ENCODE measurements around the gene FAM234B.
"Not testable (repeated sequence)": the region's sequence is repeated elsewhere in the genome, so short reads cannot be mapped to it uniquely, and the experiment has no call there.

The FAM234B gene

DNA sequence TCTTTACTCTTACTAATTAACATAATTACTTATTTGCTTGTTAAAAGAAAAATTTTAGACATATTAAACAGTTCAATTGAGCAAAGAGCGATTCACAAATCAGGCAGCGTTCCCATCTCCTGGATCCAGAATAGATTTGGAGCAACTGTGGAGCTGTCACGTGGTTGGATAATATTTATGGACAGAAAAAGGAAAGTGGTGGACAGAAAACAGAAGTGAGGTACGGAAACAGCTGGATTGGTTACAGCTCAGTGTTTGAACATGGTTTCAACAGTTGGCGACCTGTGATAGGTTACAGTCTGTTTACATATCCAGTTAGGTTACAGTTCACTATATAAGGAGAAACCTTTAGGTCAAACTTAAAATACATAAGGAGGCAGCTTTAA is 19.7 kb upstream of the FAM234B start:
- DNase-seq = no peak

DNA sequence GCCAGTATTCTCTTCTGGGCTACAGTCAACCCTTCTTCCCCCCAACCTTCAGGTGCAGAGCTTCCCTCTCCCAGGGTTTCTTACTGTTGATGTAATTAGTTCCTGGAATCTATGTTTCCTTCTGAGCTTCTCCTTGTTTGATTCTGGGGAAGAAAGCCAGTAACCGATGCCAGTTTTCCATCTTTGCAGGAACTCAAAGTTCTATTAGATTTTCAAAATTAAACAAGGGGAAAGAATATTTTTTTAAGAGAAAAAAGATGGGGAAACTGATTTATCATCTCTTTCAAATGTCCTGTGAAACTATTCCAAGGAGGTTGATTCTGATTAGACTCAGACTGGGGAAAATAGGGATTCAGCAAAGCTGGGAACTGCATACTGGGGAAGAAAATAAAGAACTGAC is 17.9 kb upstream of the FAM234B start:
- no peak for DNase-seq

DNA sequence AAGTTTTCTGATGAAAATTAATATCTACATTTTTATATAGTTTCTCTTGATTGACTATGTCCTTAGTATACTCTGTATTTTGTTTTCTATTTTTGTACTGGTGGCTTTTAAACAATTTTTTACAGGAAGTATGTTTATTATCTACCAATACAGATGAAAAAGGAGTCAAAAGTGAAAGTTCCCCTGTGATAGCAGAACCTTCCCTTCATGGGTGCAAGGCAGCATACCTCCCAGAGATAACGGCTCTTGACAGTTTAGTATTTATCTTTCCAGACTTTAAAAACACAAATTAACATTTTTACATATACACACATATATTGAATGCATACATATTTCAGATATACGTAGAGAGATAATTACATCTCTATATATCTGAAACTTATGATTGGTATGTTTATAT is 17.1 kb upstream of the FAM234B start:
- no peak for DNase-seq

DNA sequence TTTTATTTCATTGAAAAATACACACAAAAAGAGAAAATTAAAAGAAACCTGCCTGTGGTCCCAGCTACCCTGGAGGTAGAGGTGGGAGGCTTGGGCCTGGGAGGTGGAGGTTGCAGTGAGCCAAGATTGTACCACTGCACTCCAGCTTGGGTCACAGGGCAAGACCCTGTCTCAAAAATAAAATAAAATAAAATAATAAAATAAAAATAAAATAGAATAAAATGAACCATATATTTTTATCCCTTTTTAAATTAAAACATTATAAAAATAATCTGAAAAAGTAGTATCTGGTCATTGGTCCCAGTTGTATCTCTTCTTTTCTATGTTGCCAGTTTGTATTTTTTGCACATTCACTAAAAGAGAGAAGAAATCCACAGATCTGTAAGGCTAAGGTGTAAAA is 16.7 kb upstream of the FAM234B start:
- DNase-seq = no peak

DNA sequence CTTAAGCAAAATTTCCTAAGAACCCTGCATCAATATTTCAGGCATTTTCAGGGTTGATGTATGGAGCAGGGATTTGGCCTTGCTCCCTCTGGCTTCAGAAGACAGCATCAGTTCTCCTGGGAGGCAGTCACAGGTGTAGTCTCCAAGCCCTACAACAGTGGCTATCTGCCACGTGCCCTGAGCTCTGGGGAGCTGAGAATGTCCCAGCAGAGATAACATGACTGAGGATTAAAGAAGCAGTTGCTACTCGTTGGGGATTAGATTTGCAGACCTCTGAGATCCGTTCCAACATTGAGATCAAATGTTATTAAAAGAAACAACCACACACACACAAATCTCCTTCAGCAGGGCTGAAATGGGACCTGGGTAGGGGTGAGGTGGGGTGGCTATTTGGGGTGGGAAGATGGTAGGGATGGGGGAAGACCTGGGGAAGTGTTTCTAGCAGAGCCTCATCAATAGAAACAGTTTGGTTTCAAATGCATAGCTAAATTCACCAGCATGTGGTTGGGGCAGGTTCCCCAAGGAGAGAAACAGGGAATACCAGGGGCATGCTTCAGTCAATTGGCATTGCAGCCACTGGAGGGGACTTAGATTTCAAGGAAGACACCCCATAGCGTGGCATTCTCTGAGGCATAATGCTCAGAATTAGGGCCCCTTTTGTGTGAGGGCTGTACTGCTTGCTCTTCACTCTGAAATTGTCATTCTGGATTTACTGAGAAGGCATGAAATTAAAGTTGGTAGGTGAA is 15.2 kb upstream of the FAM234B start:
- no peak for DNase-seq

DNA sequence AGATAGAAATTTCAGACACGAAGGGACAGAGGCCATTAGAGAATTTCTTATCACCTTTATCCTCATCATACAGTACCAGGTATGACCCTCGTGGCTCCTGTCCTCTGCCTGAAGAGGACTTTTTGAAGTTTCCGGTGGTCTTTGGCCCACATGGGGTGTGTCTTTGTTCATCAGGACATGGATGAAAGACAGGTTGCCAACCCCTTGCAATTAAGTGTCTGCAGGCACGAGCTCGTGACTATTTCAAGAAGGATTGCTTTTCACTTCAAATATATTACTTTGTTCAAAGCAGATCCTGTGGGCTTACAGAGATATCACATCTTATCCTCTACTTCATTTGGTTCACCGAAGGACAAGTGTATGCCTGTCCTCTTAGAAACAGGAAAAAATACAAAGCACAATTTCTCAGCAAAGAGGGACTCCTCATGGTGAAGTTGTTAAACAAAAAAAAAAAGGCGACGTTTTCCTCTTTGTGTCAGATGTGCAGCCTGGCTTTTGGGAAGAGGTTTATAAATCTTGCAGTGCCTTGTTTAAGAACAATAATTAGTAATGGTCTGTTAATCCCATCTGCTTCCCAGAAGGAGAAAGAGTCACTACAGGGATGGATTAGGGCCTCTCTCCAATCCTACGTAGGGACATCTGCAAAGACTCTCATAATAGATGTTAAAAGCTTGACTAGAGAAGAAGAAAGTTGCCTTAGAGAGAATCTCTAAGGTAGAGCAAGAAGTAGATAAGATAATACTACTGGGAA is 13.5 kb upstream of the FAM234B start:
- DNase-seq = no peak

DNA sequence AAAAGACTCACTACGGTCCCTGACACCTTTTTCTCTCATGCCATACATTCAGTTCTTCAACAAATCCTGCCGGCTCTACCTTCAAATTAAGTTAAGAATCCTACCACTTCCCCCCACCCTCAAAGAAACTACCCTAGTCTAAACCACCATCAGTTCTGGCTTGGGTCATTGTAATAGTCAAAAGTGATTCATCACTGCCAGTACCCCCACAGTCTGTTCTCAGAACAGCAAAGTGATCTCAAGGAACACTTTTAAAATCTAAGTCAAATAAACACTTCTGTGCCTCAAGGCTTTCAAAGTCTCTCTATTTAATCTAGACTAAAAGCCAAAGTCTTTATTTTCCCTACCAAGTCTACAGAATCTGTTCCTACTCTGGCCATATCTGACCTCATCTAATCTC is 12.0 kb upstream of the FAM234B start:
- DNase-seq = no peak

DNA sequence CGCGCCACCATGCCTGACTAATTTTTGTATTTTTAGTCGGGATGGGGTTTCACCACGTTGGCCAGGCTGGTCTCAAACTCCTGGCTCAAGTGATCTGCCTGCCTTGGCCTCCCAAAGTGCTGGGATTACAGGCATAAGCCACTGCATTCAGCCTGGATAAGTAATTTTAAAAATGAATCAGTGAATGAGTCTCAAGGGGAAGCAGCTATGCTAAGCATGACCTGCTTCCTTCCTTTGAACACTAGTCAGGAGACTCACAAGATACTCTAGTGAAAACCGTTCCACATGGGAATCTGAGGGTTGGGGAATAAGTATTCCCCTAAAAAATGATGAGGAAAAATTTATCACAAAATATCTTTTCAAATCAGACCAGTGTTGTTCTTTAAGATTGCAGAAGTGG is 10.7 kb upstream of the FAM234B start:
- DNase-seq = no peak

DNA sequence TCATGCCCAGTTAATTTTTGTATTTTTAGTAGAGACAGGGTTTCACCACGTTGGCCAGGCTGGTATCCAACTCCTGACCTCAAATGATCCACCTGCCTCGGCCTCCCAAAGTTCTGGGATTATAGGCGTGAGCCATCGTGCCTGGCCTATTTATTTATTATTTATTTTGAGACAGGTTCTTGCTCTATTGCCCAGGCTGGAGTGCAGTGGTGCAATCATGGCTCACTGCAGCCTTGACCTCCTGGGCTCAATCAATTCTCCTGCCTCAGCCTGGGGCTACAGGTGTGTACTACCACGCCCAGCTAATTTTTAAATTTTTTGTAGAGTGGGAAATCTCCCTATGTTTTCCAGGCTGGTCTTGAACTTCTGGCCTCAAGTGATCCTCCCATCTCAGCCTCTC is 8.8 kb upstream of the FAM234B start:
- not testable (repeated sequence) for DNase-seq

DNA sequence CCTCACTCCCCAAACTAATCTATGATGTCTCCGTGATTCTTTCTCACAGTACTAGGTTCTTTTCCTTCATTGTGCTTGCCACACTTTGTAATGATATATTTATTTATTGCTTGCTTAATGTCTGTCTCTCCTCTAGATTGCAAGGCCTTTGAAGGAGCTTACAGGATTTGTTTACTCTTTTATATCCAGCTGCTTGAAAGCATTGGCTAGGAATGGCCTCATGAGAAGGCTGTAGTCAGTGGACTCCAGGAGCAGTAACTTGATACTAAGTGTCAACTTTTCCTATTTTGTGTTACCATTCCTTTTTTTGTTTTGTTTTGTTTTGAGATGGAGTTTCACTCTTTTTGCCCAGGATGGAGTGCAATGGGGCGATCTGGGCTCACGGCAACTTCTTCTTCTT is 7.3 kb upstream of the FAM234B start:
- DNase-seq = no peak

DNA sequence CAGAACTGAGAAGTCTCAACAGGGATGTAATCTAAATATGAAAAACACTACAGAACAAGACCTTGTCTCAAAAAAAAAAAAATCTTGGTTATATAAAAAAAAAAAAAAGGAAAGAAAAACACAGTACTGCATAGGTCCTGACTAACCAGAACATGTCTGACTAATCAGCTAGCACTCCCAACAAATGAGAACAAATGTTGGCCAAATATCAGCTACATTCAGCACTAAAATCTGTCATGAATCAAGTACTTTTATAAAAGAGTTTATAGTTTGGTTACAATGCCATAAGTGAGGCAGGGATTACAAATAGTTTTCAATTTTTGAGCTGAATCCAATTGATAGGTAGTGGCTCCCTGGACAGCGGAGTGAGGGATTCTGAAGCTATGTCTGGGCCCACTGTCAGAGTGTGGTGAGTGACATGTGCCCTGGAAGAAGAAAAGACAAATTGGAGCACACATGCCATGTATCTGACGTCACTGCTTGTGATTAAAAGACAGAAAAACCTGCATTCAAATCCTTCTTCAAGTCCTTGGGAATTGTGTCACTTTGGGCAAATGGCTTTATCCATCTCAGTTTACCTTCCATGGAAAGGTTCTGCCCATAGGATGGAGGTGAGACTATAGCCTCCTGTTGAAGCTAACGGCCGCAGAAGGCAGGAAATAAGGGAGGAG is 5.6 kb upstream of the FAM234B start:
- no peak for DNase-seq

DNA sequence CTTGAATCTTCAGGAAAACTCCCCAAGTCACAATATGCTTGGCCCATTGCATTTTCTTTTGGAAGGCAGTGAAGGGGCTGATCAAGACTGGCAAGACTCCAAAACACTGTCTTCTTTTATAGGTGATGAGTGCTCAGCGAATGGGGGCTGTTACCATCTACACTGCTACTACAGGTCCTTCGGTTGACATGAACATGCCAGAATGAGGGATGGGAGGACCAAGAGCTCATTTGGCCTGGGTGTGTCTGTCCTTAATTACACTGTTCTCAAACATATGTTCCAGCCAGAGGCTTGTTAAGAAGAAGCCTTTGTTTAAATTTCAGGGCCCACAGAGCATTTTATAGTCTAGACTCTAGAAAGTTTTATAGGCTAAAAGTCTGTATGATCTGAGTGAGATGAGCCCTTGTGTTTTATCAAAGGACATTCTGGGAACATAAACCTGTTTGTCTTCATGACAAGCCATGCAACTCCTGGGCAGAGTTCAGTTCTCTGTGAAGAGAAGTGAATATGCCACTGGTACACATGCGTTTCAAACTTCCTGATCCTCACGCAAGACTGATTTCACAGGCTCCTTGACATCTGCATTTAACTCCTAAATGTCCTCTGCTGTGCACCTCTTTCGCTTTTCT is 4.7 kb upstream of the FAM234B start:
- DNase-seq = no peak

DNA sequence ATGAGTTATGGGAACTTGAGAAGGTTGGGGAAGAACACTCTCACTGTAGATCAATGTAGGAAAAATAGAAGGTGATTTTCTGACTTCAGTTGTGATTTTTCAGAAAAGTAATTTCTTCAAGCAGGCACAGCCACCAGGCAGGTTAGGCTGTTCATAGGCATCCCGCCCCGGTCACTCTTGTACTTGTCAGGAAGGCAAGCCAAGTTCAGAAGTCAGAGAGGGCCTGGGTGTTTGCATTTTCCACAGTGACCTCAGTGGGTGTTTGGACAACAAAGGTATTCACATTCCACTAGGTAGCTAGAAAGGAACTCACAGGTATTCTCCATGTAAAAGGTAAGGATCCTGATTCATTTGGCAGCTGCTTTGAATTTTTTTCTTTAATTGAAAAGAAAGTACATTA is 3.0 kb upstream of the FAM234B start:
- DNase-seq = no peak

DNA sequence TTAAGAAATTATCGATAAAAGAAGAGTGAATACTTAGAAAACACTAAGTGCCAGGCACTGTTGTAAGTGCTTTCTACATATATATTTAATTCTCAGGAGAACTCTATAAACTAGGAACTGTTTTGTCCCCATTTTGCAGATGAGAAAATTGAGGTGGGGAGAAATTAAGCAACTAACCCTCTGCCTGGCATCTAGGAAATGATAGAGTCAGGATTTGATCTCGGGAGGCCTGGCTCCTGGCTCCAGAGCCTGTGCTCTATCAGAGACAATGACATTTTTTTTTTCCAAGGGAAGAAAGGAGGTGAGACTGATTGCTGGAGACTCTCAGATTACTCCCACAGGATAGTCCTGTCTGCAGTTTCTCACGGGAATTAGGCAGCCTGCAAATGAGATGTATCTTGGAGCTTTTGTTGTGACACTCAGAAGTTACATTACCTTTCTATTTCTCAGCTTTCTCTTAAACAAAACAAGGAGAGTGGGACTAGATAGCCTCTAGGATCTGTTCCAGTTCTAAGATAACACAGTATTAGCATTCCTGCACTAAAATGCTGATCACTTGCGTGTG is 1.4 kb upstream of the FAM234B start:
- no peak for DNase-seq

DNA sequence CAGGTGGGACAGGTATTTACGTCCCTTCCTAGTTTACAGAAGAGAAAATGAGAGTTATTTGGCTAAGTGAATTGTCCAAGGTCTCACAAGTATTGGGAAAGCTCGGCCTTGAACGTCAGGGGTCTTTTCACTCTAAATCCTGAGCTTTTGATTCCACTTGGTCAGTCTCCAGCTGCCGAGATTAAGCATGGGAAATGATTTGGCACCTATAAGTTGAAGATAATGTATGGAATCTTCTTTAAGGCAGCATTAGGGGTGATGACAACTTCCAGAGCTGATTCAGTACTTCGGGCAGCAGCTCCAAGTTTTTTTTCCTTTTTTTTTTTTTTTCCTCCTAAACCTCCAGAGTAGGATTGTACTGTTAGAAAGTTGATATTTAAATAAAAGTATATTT is 722 bp downstream of the FAM234B start:
- DNase-seq = no peak

DNA sequence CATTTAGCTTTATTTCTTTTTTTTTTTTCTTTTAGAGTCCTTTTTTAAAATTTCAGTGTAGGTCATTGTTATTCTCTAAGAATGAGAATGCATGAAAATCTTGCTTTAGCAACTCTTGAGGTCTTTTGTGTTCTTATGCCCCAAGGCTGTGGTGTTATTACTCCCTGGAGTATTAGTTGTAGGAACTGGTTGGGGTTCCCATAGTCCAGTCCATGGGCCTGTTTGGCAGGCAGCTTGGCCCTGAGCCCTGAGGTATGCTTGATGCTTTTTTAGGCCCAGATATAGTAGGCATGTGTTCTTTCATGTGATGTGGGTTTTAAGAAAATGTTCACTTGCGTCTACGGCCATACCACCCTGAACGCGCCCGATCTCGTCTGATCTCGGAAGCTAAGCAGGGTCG is 1.6 kb downstream of the FAM234B start:
- no peak for DNase-seq

DNA sequence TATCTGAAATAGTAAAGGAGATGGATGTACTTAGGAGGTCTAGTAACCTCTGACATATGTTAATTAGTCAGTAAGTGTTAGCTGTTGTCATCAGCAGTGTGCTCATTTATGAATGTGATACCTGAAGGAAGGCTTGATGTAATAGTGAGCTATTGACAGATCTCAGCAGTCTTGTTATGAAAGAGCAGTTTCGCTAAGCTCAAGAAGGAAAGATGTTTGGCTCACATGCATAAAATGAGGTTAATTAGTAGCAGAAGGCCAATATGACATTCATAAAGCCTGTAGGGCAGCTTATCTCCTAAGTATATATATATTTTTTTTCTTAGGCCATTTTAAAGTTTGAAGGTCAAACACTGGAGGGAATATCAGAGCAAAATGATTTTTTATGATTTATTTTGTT is 2.8 kb downstream of the FAM234B start:
- no peak for DNase-seq

DNA sequence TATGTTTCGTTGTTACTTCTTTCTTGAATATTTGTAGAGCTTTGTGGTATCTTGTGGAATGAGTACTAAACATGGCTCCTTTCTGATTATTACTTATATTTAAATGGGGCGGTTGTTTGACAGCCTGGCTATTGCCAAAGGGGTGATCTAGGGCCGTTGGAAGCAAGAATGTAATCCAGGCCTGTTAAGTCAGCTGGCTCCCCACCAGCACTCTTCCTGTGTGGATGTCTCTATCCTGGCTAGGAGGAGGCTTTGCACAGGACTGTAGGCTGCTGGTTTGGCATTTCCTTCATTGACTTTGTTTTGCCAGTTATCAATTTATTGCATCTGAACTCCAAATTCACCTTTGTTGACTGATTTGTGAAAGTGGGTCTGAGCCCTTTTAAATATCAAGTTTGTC is 5.6 kb downstream of the FAM234B start:
- no peak for DNase-seq

DNA sequence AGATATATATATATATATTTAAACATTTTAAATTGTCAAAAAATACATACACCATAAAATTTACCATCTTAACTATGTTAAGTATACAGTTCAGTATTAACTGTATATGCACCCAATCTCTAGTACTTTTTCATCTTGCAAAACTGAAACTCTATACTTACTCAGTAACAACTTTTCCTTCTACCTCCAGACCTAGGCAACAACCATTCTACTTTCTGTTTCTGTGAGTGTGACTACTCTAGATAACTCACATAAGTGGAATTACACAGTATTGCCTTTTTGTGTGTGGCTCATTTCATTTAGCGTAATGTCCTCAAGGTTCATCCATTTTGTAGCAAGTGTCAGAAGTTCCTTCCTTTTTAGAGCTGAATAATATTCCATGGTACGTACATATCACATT is 8.2 kb downstream of the FAM234B start:
- DNase-seq = no peak

DNA sequence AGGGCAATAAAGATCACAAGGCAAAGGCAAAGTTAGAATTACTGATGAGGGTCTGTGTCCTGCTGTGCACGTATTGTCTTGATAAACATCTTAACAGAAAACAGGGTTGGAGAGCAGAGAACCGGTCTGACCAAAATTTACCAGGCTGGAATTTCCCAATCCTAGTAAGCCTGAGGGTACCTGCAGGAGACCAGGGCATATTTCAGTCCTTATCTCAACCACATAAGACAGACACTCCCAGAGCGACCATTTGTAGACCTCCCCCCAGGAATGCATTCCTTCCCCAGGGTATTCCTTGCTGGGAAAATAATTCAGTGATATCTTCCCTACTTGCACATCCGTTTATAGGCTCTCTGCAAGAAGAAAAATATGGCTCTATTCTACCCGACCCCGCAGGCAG is 9.4 kb downstream of the FAM234B start:
- DNase-seq = not testable (repeated sequence)

DNA sequence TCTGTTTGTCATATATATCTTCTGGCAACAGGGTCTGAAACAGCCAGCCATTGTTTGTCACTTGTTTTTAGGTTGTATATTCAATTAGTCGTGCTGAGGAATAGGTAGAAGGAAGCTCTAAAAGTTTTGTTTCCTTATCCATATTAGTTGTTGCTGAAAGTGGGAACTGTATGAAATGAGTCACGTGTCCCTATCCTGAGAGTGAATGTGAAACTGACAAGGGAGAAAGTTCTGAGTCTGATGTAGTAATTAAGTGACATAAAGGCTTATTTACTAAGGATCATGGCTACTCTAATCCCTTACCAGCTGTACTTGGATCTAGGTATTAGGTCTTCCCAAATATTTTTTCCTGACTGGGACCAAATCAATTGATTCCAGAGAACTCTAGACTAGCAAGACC is 16.4 kb downstream of the FAM234B start:
- no peak for DNase-seq

DNA sequence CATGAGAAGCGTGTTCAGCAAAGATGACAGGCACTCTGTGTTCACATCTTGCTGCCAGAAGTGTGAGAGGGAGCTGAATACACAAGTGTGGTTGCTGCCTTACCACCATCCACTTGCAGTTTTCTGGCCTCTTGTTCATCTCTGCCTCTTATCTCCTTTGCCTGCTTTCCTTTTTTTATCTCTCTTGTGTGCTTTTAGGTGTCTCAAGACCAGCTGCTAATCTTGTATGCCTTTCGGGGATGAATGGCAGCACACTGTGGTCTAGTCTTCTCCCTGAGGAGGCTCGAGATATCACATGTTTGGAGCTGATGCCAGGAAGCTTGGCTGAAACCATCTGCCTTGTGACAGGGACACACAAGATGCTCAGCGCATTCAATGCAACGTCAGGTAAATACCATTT is 17.2 kb downstream of the FAM234B start:
- no peak for DNase-seq

DNA sequence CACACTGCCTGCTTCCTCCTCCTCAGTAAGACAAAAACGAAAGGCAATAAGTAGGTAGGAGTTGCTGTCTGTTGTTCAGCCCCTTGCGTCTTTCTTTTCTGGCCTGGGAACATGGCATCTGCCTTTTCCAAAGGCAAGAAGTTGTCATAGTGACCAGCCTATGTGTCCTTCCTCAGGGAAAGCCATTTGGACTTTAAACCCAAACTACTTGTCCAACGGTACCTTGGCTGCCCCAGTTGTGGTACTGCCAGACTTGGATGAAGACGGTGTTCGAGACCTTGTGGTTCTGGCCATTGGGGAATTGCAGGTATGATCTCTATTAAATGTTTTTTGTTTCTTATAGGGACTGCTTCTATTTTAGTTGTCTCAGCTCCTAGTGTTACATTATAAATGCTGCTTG is 18.5 kb downstream of the FAM234B start:
- DNase-seq = no peak

Measured in activated gamma-delta T cell treated with Interleukin-2 at 50 U/mL for 16 hours (primary cell).